Measurements from ENCODE around the gene IL9.

IL9 gene

GRCh38 chr5:135890867-135891266 is 4.8 kb downstream of the IL9 start:
- DNase-seq, result no peak

GRCh38 chr5:135890296-135890695 is 5.3 kb downstream of the IL9 start:
- no peak for DNase-seq

- no peak for DNase-seq
Measured at GRCh38 chr5:135887881-135888614, 7.6 kb downstream of the IL9 start.

GRCh38 chr5:135887447-135887864 is 8.2 kb downstream of the IL9 start:
- DNase-seq, result peak; percentile 49

- no peak for DNase-seq
Measured at GRCh38 chr5:135886136-135886535, 9.5 kb downstream of the IL9 start.

- DNase-seq, result no peak
Measured at GRCh38 chr5:135885031-135885430, 10.6 kb downstream of the IL9 start.

GRCh38 chr5:135883441-135883840 is 12.2 kb downstream of the IL9 start:
- DNase-seq, result no peak

- DNase-seq, result no peak
Measured at GRCh38 chr5:135883026-135883425, 12.6 kb downstream of the IL9 start.

- DNase-seq, result no peak
Measured at GRCh38 chr5:135881819-135882218, 13.8 kb downstream of the IL9 start.

GRCh38 chr5:135881244-135881643 is 14.4 kb downstream of the IL9 start:
- DNase-seq, result no peak

GRCh38 chr5:135880801-135881200 is 14.8 kb downstream of the IL9 start:
- DNase-seq, result no peak

- DNase-seq, result no peak
Measured at GRCh38 chr5:135880278-135880677, 15.4 kb downstream of the IL9 start.

- no peak for DNase-seq
Measured at GRCh38 chr5:135879591-135879990, 16.1 kb downstream of the IL9 start.

- no peak for DNase-seq
Measured at GRCh38 chr5:135878156-135878620, 17.5 kb downstream of the IL9 start.

GRCh38 chr5:135877570-135878155 is 18.0 kb downstream of the IL9 start:
- DNase-seq, result no peak

GRCh38 chr5:135876146-135876545 is 19.5 kb downstream of the IL9 start:
- DNase-seq, result no peak

- DNase-seq, result no peak
Measured at GRCh38 chr5:135875567-135875966, 20.1 kb downstream of the IL9 start.

- DNase-seq, result no peak
Measured at GRCh38 chr5:135874461-135874860, 21.2 kb downstream of the IL9 start.

GRCh38 chr5:135873831-135874230 is 21.8 kb downstream of the IL9 start:
- DNase-seq, result no peak

GRCh38 chr5:135871268-135871915 is 24.2 kb downstream of the IL9 start:
- no peak for DNase-seq

- no peak for DNase-seq
Measured at GRCh38 chr5:135869935-135870334, 25.7 kb downstream of the IL9 start.

- DNase-seq, result no peak
Measured at GRCh38 chr5:135869276-135869675, 26.4 kb downstream of the IL9 start.

- DNase-seq, result no peak
Measured at GRCh38 chr5:135868681-135869080, 27.0 kb downstream of the IL9 start.

GRCh38 chr5:135867599-135867998 is 28.0 kb downstream of the IL9 start:
- DNase-seq, result no peak

All from central memory CD4-positive, alpha-beta T cell (primary cell).